ENCODE data around the gene CKB.

Gene CKB

GRCh38 chr14:103521951-103522563, 573 bp downstream of the CKB start:
- H3K4me3 ChIP-seq (ENCODE audit: low read length): peak overlapping the region; percentile 84
- peaks cover 53% of the 10 kb centered on the region for H3K4me1 ChIP-seq (ENCODE audit: insufficient read depth, low read length)
- H3K27me3 ChIP-seq (ENCODE audit: insufficient read depth, low read length): no peaks in the 10 kb centered on the region
- no peak overlapping the region for H2AFZ ChIP-seq (ENCODE audit: low read depth, low read length)
- peaks cover 23% of the 10 kb centered on the region for H3K36me3 ChIP-seq (ENCODE audit: insufficient read depth, low read length)
- H3K9me3 ChIP-seq (ENCODE audit: low read length): no peaks in the 10 kb centered on the region

- H3K4me3 ChIP-seq (ENCODE audit: low read length): peak overlapping the region; percentile 84
- no peak overlapping the region for H2AFZ ChIP-seq (ENCODE audit: low read depth, low read length)
- no peaks in the 10 kb centered on the region for H3K27me3 ChIP-seq (ENCODE audit: insufficient read depth, low read length)
- H3K4me1 ChIP-seq (ENCODE audit: insufficient read depth, low read length): peaks cover 59% of the 10 kb centered on the region
- H3K36me3 ChIP-seq (ENCODE audit: insufficient read depth, low read length): peaks cover 23% of the 10 kb centered on the region
- no peaks in the 10 kb centered on the region for H3K9me3 ChIP-seq (ENCODE audit: low read length)
These were observed 1.1 kb downstream of the CKB start for GRCh38 chr14:103521438-103521950.

- peaks cover 23% of the 10 kb centered on the region for H3K36me3 ChIP-seq (ENCODE audit: insufficient read depth, low read length)
- H3K27me3 ChIP-seq (ENCODE audit: insufficient read depth, low read length): no peaks in the 10 kb centered on the region
- H3K9me3 ChIP-seq (ENCODE audit: low read length): no peaks in the 10 kb centered on the region
- H3K4me3 ChIP-seq (ENCODE audit: low read length): peak overlapping the region; percentile 84
- peaks cover 63% of the 10 kb centered on the region for H3K4me1 ChIP-seq (ENCODE audit: insufficient read depth, low read length)
- H2AFZ ChIP-seq (ENCODE audit: low read depth, low read length): no peak overlapping the region
These were observed 1.8 kb downstream of the CKB start for GRCh38 chr14:103520657-103521437.

- H3K4me3 ChIP-seq (ENCODE audit: low read length): peak overlapping the region; percentile 84
- peaks cover 63% of the 10 kb centered on the region for H3K4me1 ChIP-seq (ENCODE audit: insufficient read depth, low read length)
- peaks cover 23% of the 10 kb centered on the region for H3K36me3 ChIP-seq (ENCODE audit: insufficient read depth, low read length)
- H3K9me3 ChIP-seq (ENCODE audit: low read length): no peaks in the 10 kb centered on the region
- no peaks in the 10 kb centered on the region for H3K27me3 ChIP-seq (ENCODE audit: insufficient read depth, low read length)
- no peak overlapping the region for H2AFZ ChIP-seq (ENCODE audit: low read depth, low read length)
These were observed 2.4 kb downstream of the CKB start for GRCh38 chr14:103520269-103520656.

- H3K4me3 ChIP-seq (ENCODE audit: low read length): peak overlapping the region; percentile 84
- H3K27me3 ChIP-seq (ENCODE audit: insufficient read depth, low read length): no peaks in the 10 kb centered on the region
- no peak overlapping the region for H2AFZ ChIP-seq (ENCODE audit: low read depth, low read length)
- peaks cover 62% of the 10 kb centered on the region for H3K4me1 ChIP-seq (ENCODE audit: insufficient read depth, low read length)
- no peaks in the 10 kb centered on the region for H3K9me3 ChIP-seq (ENCODE audit: low read length)
- peaks cover 25% of the 10 kb centered on the region for H3K36me3 ChIP-seq (ENCODE audit: insufficient read depth, low read length)
These were observed 2.8 kb downstream of the CKB start for GRCh38 chr14:103519837-103520212.

GRCh38 chr14:103519043-103519836, 3.4 kb downstream of the CKB start:
- Histone ChIP-seq H3K27me3 (ENCODE audit: insufficient read depth, low read length) (no peaks in the 10 kb centered on the region), H3K4me3 (ENCODE audit: low read length) (peak overlapping the region; percentile 84), H3K36me3 (ENCODE audit: insufficient read depth, low read length) (peaks cover 25% of the 10 kb centered on the region), H2AFZ (ENCODE audit: low read depth, low read length) (no peak overlapping the region), H3K9me3 (ENCODE audit: low read length) (no peaks in the 10 kb centered on the region), H3K4me1 (ENCODE audit: insufficient read depth, low read length) (peaks cover 56% of the 10 kb centered on the region)

GRCh38 chr14:103518422-103519042, 4.1 kb downstream of the CKB start:
- Histone ChIP-seq H3K4me1 (ENCODE audit: insufficient read depth, low read length) (peaks cover 53% of the 10 kb centered on the region), H3K4me3 (ENCODE audit: low read length) (no peak overlapping the region), H3K36me3 (ENCODE audit: insufficient read depth, low read length) (peaks cover 25% of the 10 kb centered on the region), H3K9me3 (ENCODE audit: low read length) (no peaks in the 10 kb centered on the region), H2AFZ (ENCODE audit: low read depth, low read length) (no peak overlapping the region), H3K27me3 (ENCODE audit: insufficient read depth, low read length) (no peaks in the 10 kb centered on the region)

GRCh38 chr14:103517721-103518421, 4.8 kb downstream of the CKB start:
- no peak overlapping the region for H3K4me3 ChIP-seq (ENCODE audit: low read length)

GRCh38 chr14:103517174-103517566, 5.5 kb downstream of the CKB start:
- Histone ChIP-seq H3K9me3 (ENCODE audit: low read length) (no peaks in the 10 kb centered on the region), H3K36me3 (ENCODE audit: insufficient read depth, low read length) (peaks cover 32% of the 10 kb centered on the region), H3K4me3 (ENCODE audit: low read length) (no peak overlapping the region), H3K4me1 (ENCODE audit: insufficient read depth, low read length) (peaks cover 45% of the 10 kb centered on the region), H2AFZ (ENCODE audit: low read depth, low read length) (no peak overlapping the region), H3K27me3 (ENCODE audit: insufficient read depth, low read length) (no peaks in the 10 kb centered on the region)

More at GRCh38 chr14:103517721-103518421, 4.8 kb downstream of the CKB start:
- Histone ChIP-seq H2AFZ (ENCODE audit: low read depth, low read length) (no peak overlapping the region), H3K4me1 (ENCODE audit: insufficient read depth, low read length) (peaks cover 47% of the 10 kb centered on the region), H3K9me3 (ENCODE audit: low read length) (no peaks in the 10 kb centered on the region), H3K36me3 (ENCODE audit: insufficient read depth, low read length) (peaks cover 27% of the 10 kb centered on the region), H3K27me3 (ENCODE audit: insufficient read depth, low read length) (no peaks in the 10 kb centered on the region)

GRCh38 chr14:103516426-103517173, 6.0 kb downstream of the CKB start:
- no peaks in the 10 kb centered on the region for H3K9me3 ChIP-seq (ENCODE audit: low read length)
- H3K4me3 ChIP-seq (ENCODE audit: low read length): no peak overlapping the region
- peaks cover 33% of the 10 kb centered on the region for H3K36me3 ChIP-seq (ENCODE audit: insufficient read depth, low read length)
- H3K4me1 ChIP-seq (ENCODE audit: insufficient read depth, low read length): peaks cover 45% of the 10 kb centered on the region
- no peaks in the 10 kb centered on the region for H3K27me3 ChIP-seq (ENCODE audit: insufficient read depth, low read length)
- H2AFZ ChIP-seq (ENCODE audit: low read depth, low read length): no peak overlapping the region

GRCh38 chr14:103514596-103515421, 7.8 kb downstream of the CKB start:
- Histone ChIP-seq H3K4me1 (ENCODE audit: insufficient read depth, low read length) (peaks cover 36% of the 10 kb centered on the region), H2AFZ (ENCODE audit: low read depth, low read length) (no peak overlapping the region), H3K4me3 (ENCODE audit: low read length) (no peak overlapping the region), H3K36me3 (ENCODE audit: insufficient read depth, low read length) (peaks cover 39% of the 10 kb centered on the region), H3K27me3 (ENCODE audit: insufficient read depth, low read length) (no peaks in the 10 kb centered on the region), H3K9me3 (ENCODE audit: low read length) (no peaks in the 10 kb centered on the region)
